GM06990 (cell line): ENCODE measurements around the gene CHL1.

Experiments
- DNase-seq: peaks from one replicate; pipeline ENCODE4 v3.0.0-alpha.2; 2011; ENCODE audit not compliant: insufficient read length; ENCODE audit errors: extremely low read depth
- H3K27me3 ChIP-seq: replicated peaks from 2 replicates; pipeline ENCODE4 v1.6.0; 2011; ENCODE audit warnings: low read length; ENCODE audit not compliant: control insufficient read depth, insufficient read depth
- H3K36me3 ChIP-seq: 2 replicates; pipeline ENCODE4 v1.5.1; 2011; ENCODE audit warnings: low read length; ENCODE audit not compliant: control insufficient read depth, insufficient read depth
- H3K4me3 ChIP-seq: replicated peaks from 2 replicates; pipeline ENCODE4 v1.5.1; 2011; ENCODE audit warnings: low read depth, mild to moderate bottlenecking, control low read depth, low read length
- CTCF ChIP-seq: IDR thresholded peaks from 2 replicates; pipeline ENCODE4 v1.5.1; 2011; ENCODE audit warnings: low read length, control low read depth, mild to moderate bottlenecking, inconsistent platforms; ENCODE audit not compliant: insufficient read depth, poor library complexity, severe bottlenecking

Gene CHL1

GRCh38 chr3:418239-418929, 221.8 kb downstream of the CHL1 start:
- no peak for DNase-seq
- no peaks in the 10 kb centered on the region for H3K36me3 ChIP-seq
- TF ChIP-seq CTCF = no peak
- H3K4me3 ChIP-seq = no peak overlapping the region
- no peaks in the 10 kb centered on the region for H3K27me3 ChIP-seq

- DNase-seq = no peak
- no peak overlapping the region for H3K4me3 ChIP-seq
- no peaks in the 10 kb centered on the region for H3K36me3 ChIP-seq
- TF ChIP-seq CTCF = no peak
- H3K27me3 ChIP-seq = no peaks in the 10 kb centered on the region
Observed at GRCh38 chr3:420584-420983, 224.0 kb downstream of the CHL1 start.

GRCh38 chr3:425079-425478, 228.5 kb downstream of the CHL1 start:
- H3K4me3 ChIP-seq = no peak overlapping the region
- H3K27me3 ChIP-seq = no peaks in the 10 kb centered on the region
- no peak for TF ChIP-seq CTCF
- DNase-seq = no peak
- H3K36me3 ChIP-seq = no peaks in the 10 kb centered on the region

GRCh38 chr3:426072-426471, 229.5 kb downstream of the CHL1 start:
- DNase-seq = no peak
- no peak overlapping the region for H3K4me3 ChIP-seq
- TF ChIP-seq CTCF = no peak

GRCh38 chr3:427128-427527, 230.6 kb downstream of the CHL1 start:
- TF ChIP-seq CTCF = no peak
- H3K4me3 ChIP-seq = no peak overlapping the region
- no peak for DNase-seq
- no peaks in the 10 kb centered on the region for H3K27me3 ChIP-seq
- no peaks in the 10 kb centered on the region for H3K36me3 ChIP-seq

More at GRCh38 chr3:426072-426471, 229.5 kb downstream of the CHL1 start:
- Histone ChIP-seq H3K36me3 (no peaks in the 10 kb centered on the region), H3K27me3 (no peaks in the 10 kb centered on the region)

- no peak for TF ChIP-seq CTCF
- DNase-seq = no peak
- Histone ChIP-seq H3K27me3 (no peaks in the 10 kb centered on the region), H3K36me3 (no peaks in the 10 kb centered on the region), H3K4me3 (no peak overlapping the region)
Observed at GRCh38 chr3:430186-430585, 233.6 kb downstream of the CHL1 start.
